GM18951 (cell line): Measurements from ENCODE around the gene DLG2.

ENCODE experiments used
- POLR2A ChIP-seq: IDR thresholded peaks from 4 replicates; pipeline ENCODE4 v1.6.1; 2011; ENCODE audit warnings: mild to moderate bottlenecking; ENCODE audit not compliant: insufficient read length, insufficient read depth; ENCODE audit errors: extremely low read depth
- in situ Hi-C: fragments of 300-500 bp; cut with MboI; formaldehyde crosslinking; loops from one replicate; pipeline ENCODE4 v1.12.0; 2022; ENCODE audit warnings: low sequenced_read_pairs, mixed read lengths, inconsistent platforms; ENCODE audit not compliant: unreplicated experiment

DLG2 gene

GRCh38 chr11:84430661-84431060 is 1196.5 kb downstream of the DLG2 start:
- no peak for TF ChIP-seq POLR2A
- in situ Hi-C loops: no loop called here

- no peak for TF ChIP-seq POLR2A
- in situ Hi-C loops: no loop called here
Measured at GRCh38 chr11:84425673-84426072, 1201.5 kb downstream of the DLG2 start.

- in situ Hi-C loops: no loop called here
- TF ChIP-seq POLR2A: no peak
Measured at GRCh38 chr11:84420271-84420670, 1206.9 kb downstream of the DLG2 start.

- in situ Hi-C loops: no loop called here
- TF ChIP-seq POLR2A: no peak
Measured at GRCh38 chr11:84419616-84420015, 1207.5 kb downstream of the DLG2 start.

- no peak for TF ChIP-seq POLR2A
- in situ Hi-C loops: no loop called here
Measured at GRCh38 chr11:84414920-84415319, 1212.2 kb downstream of the DLG2 start.

GRCh38 chr11:84413549-84413948 is 1213.6 kb downstream of the DLG2 start:
- TF ChIP-seq POLR2A: no peak
- in situ Hi-C loops: no loop called here

GRCh38 chr11:84412862-84413261 is 1214.3 kb downstream of the DLG2 start:
- no peak for TF ChIP-seq POLR2A
- in situ Hi-C loops: no loop called here

- no peak for TF ChIP-seq POLR2A
- in situ Hi-C loops: no loop called here
Measured at GRCh38 chr11:84408946-84409411, 1218.2 kb downstream of the DLG2 start.

- no peak for TF ChIP-seq POLR2A
- in situ Hi-C loops: no loop called here
Measured at GRCh38 chr11:84407091-84407490, 1220.1 kb downstream of the DLG2 start.

GRCh38 chr11:84398017-84398626 is 1229.0 kb downstream of the DLG2 start:
- in situ Hi-C loops: no loop called here
- TF ChIP-seq POLR2A: no peak

GRCh38 chr11:84396521-84396920 is 1230.6 kb downstream of the DLG2 start:
- in situ Hi-C loops: no loop called here
- TF ChIP-seq POLR2A: no peak

- in situ Hi-C loops: no loop called here
- no peak for TF ChIP-seq POLR2A
Measured at GRCh38 chr11:84390441-84391078, 1236.6 kb downstream of the DLG2 start.

- no peak for TF ChIP-seq POLR2A
- in situ Hi-C loops: no loop called here
Measured at GRCh38 chr11:84389696-84390095, 1237.4 kb downstream of the DLG2 start.

GRCh38 chr11:84384731-84385130 is 1242.4 kb downstream of the DLG2 start:
- in situ Hi-C loops: no loop called here
- TF ChIP-seq POLR2A: no peak
